Dedifferentiated amniotic fluid mesenchymal stem cell (primary cell): ENCODE measurements around the gene SLC37A1.

ENCODE experiments used
- DNase-seq: peaks from one replicate; pipeline ENCODE4 v3.0.0-alpha.2; 2016; ENCODE audit errors: extremely low spot score

The SLC37A1 gene

GRCh38 chr21:42562816-42563215 is 49.2 kb downstream of the SLC37A1 start:
- no peak for DNase-seq

DNA sequence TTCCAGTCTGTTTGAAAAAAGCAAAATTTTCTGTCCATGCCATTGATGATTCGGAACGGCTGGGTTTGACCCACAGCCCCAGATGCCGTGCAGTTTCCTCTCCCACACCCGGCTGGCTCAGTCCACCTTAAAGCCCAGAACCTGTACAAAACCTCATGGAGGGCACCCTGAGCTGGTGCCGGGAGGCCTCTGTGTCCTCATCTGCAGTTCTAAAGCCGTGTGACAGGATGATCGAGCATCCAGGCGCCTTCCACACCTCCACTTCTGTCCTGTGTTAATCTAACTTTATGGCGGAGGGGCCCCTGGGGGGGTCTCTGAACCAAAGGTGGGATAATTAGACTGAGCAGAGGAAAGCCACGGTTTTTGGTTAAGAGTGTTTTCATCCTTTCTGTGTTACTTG is 49.6 kb downstream of the SLC37A1 start:
- no peak for DNase-seq

- DNase-seq, result no peak
Observed at GRCh38 chr21:42563686-42564085, 50.0 kb downstream of the SLC37A1 start.

DNA sequence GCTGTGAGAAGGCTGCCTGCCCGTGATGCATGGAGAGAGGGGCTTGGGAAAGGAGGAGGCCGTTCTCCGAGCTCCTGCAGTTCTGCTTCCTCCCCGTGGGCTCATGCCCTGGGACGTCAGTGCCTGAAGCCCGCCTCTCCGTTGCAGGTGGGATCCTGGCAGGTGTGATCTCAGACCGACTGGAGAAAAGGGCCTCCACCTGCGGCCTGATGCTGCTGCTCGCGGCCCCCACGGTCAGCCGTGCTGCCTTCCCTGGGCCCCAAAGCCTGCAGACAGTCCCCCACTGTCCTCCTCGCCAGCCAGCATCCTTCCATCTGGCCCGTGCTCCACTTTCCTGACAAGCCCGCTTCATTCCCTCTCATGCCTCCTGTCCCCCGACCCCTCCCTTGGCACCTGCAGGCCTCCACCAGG is 50.9 kb downstream of the SLC37A1 start:
- DNase-seq, result no peak

DNA sequence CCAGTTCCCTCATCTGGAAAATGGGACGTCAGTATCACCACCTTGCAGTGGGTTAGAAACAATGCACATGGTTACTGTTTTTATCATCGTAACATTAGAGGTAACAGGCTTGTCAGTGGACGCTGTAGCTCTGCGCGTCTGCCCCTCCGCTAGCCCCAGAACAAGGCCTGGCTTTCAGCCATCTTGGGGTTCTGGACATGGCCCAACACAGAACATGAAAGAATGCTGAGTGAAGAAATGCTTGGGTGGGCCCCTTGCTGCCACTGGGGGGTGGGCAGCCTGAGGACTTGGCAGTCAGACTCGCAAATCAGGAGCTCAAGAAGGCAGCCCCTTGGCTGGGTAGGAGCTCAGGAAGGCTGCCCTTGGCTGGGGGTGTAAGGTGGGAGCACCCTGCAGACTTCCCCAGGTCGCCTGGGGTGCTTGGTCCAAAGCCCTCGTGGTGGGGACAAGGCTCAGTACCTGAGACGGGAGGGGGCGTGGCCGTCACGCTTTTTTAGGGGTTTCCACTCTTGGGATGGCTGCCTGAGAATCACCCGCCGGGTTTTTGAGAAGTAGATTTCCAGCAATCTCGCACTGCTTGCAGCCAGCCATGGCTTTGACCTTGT is 51.7 kb downstream of the SLC37A1 start:
- no peak for DNase-seq

GRCh38 chr21:42565886-42566523 is 52.4 kb downstream of the SLC37A1 start:
- DNase-seq, result no peak

DNA sequence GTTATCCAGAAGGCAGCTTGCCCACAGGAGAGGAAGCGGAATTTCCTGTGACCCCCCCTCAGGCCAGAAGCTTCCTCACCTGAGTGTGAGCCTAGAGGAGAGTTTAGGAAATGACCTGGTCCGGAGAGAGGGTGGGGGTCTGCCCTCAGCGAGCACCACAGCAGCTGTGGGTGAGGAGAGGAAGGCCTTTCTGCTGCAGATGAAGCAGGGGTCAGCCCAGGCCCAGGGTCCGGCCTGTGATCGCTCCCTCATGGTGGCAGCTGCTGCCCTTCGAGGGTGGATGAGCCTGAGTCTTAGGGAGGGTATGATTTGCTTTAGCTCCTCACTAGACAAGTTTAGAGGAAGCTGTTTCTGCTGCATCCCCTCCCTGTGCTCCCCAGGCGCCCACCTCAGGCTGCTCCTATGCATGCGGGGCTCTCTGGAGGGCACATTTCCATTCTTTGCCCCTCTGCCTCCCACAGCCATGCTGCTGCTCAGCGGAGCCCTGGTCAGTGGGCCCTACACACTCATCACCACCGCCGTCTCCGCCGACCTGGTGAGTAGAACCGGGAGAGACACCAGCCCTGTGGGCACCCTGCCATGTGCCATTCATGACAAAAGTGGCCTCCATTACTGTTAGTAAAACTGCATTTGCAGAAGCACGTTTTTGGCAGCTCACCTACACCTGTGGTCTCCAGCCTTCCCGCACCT is 53.0 kb downstream of the SLC37A1 start:
- DNase-seq, result no peak

DNA sequence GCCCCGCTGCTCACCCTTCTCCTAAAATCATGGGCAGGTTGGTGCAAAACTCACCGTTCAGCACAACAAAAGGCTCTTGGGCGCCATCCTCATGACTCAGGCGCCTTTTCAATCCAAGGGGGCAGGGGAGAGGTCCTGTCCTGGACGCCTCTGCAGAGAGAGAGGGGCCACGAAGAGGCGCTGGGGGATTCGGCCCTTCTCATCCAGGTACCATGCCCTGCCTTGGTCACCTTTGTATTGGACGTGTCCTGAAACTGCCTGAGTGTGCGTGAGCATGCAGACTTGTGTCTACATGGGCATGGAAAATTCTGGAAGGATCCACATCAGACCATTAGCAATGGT is 53.5 kb downstream of the SLC37A1 start:
- DNase-seq, result no peak

DNA sequence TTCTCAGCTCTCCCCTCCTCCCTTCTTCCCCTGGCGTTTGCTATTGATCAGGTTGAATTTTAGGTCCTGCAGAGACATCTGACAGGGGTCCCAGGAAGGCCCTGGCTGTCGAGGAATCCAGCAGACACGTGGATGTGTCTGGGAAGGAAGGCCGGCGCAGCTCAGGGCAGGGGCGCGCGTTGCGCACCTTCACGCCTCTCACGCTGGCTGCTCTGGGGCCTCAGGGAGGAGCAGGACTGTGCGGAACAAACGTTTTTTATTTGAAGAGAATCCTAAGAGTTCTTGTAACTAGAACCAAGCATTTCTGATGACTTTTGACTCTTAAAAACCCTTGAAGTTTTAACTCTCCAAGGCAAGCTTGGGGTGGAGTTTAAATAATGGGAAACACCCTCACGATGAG is 54.2 kb downstream of the SLC37A1 start:
- no peak for DNase-seq

DNA sequence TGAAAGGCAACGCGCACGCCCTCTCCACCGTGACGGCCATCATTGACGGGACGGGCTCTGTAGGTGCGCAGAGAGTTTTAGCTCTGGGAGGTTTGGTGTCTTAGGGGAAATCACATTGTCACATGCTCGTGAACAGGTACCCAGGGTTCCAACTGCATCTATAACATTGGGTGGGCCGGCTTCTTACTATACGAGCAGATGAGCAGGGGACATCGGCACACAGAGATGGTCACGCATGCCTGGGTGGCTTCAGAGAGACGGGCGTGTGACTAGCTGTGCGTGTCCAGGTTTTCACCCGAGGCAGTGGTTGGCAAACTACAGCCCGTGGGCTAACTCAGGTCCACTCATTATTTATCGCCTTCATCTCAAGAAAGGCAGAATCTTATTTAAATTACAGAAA is 54.7 kb downstream of the SLC37A1 start:
- no peak for DNase-seq

DNA sequence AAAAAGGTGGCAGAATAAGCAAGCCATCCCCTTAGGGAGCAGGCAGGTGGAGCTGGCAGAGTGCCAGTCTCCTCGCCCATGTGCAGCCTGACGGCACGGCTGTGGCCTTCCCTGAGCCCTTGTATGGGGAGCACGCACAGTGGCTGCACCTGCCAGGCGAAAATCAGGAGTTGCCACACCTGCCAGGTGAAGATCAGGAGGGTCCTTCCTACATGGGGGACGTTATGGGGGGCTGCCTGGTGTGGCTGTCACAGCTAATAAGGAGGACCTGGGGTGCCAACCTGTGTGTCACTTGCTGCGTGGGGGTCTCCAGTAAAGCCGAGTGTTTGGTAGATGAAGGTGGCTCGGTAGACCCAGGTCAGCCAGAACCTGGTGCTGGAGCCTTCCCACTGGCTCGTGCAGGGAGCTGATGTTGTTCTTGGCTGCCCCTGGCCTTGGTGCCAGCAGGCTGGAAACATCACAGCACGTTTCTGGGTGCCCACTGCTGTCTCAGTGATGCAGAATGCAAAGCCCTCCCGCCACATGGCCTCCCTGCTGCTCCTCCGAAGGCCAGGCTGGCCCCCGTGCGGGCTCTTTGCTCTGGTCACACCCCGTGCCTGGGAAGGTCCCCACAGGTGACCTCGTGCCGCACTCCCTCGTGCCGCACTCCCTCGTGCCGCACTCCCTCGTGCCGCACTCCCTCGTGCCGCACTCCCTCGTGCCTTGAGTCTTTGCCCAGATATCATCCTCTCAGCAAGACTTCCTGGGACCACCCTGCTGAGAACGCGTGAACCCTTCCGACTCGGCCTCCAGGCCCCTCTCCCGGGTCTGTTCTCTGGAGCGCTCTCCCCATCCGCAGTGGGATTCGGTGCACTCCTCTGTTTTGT is 55.4 kb downstream of the SLC37A1 start:
- no peak for DNase-seq

DNA sequence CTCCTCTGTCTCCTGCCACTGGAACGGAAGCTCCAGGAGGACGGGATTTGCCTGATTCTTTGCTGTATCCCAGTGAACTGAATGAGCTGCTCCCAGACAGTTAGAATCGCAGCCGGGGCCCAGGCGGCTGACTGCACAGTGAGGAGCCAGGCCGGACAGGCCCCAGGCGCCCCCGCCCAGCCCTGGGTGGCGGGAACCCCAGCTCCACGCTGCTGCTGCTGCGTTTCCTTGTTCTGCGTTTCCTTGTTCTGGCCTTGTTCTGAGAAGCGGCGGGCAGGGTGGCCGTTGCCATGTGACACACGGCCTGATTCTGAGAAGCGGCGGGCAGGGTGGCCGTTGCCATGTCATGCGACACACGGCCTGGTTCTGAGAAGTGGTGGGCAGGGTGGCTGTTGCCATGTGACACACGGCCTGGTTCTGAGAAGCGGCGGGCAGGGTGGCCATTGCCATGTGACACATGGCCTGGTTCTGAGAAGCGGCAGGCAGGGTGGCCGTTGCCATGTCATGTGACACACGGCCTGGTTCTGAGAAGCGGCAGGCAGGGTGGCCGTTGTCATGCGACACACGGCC is 56.2 kb downstream of the SLC37A1 start:
- no peak for DNase-seq

DNA sequence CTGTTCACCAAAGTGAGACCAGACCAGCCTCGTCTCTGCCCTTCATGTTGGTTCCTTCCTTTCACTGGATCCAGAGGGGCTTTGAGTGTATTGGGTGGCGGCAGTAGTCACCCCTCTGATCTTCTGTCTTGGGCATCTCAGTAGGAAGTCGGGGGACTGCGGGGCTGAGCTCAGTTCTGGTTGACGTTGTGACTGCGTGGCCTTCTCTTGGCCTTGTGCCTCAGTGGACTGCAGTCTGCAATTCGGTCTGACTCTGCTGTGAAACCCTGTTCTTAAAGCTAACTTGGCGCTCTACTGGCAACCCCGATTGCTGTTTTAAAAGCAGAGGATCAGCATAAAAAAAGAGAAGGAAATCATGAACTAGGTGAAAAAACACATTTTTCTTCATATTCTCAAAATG is 56.7 kb downstream of the SLC37A1 start:
- DNase-seq, result no peak

GRCh38 chr21:42570841-42571387 is 57.3 kb downstream of the SLC37A1 start:
- DNase-seq, result no peak

GRCh38 chr21:42571391-42572150 is 57.9 kb downstream of the SLC37A1 start:
- DNase-seq, result no peak

GRCh38 chr21:42572906-42573495 is 59.3 kb downstream of the SLC37A1 start:
- no peak for DNase-seq

GRCh38 chr21:42574234-42575027 is 60.8 kb downstream of the SLC37A1 start:
- DNase-seq, result no peak

- no peak for DNase-seq
Observed at GRCh38 chr21:42575111-42575510, 61.5 kb downstream of the SLC37A1 start.

GRCh38 chr21:42576639-42577038 is 63.0 kb downstream of the SLC37A1 start:
- DNase-seq, result no peak

DNA sequence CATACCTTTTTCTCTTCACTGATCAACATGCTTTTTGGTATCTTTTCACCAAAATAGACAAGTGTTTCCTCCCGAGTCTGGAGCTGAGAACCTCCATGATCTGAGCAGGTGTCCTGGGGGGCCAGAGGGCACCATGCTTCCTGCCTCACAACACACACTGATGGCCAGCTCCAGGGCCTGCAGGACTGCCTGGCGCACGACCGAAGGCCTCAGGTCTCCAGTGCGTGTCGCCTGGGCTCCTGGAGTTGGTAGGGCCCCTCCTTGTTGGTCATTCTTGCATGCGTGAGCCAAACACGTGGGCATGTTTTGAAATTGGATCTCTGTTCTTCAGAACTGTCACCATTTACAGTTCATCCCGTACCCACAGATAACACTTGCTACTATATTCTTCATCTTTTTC is 64.4 kb downstream of the SLC37A1 start:
- DNase-seq, result no peak
